Mesendoderm (in vitro differentiated cells): ENCODE measurements around the gene CD19. TPM values are rescaled to one million over a fixed set of nuclear protein-coding genes. Genes with fewer than 3 reads are reported as not detected.

Source experiments
- DNase-seq: peaks from one replicate; pipeline ENCODE4 v3.0.0; 2013
- H2AK5ac ChIP-seq: 2 replicates; pipeline ENCODE4 v1.6.1; 2013; ENCODE audit warnings: low read length, inconsistent platforms
- H2BK120ac ChIP-seq: 2 replicates; pipeline ENCODE4 v1.6.1; 2013; ENCODE audit warnings: low read depth, mild to moderate bottlenecking, low read length, moderate library complexity, mixed read lengths
- H2BK15ac ChIP-seq: replicated peaks from 2 replicates; pipeline ENCODE4 v1.6.1; 2013; ENCODE audit warnings: low read depth, mild to moderate bottlenecking, moderate library complexity
- H2BK5ac ChIP-seq: 2 replicates; pipeline ENCODE4 v1.6.1; 2013; ENCODE audit warnings: low read length, inconsistent platforms
- H3K18ac ChIP-seq: 2 replicates; pipeline ENCODE4 v1.6.1; 2013; ENCODE audit warnings: mild to moderate bottlenecking, low read length, mixed read lengths
- H3K23ac ChIP-seq: one replicate; pipeline ENCODE4 v1.6.1; 2013; ENCODE audit warnings: low read length
- H3K27ac ChIP-seq: 2 replicates; pipeline ENCODE4 v1.5.1; 2013; ENCODE audit warnings: low read depth, mild to moderate bottlenecking, inconsistent platforms, low read length, moderate library complexity
- H3K27me3 ChIP-seq: 2 replicates; pipeline ENCODE4 v1.6.1; 2013; ENCODE audit warnings: low read length, control low read depth, mild to moderate bottlenecking, inconsistent platforms; ENCODE audit not compliant: insufficient read depth, poor library complexity
- H3K36me3 ChIP-seq: 2 replicates; pipeline ENCODE4 v1.6.1; 2013; ENCODE audit warnings: low read length, inconsistent platforms; ENCODE audit not compliant: control insufficient read depth, insufficient read depth
- H3K4ac ChIP-seq: one replicate; pipeline ENCODE4 v1.6.1; 2013; ENCODE audit warnings: low read depth, mild to moderate bottlenecking, low read length, moderate library complexity
- H3K4me1 ChIP-seq: 2 replicates; pipeline ENCODE4 v1.6.1; 2013; ENCODE audit warnings: low read depth, low read length, inconsistent platforms; ENCODE audit not compliant: control insufficient read depth
- H3K4me2 ChIP-seq: 2 replicates; pipeline ENCODE4 v1.6.1; 2013; ENCODE audit warnings: low read length
- H3K4me3 ChIP-seq: 2 replicates; pipeline ENCODE4 v1.5.1; 2013; ENCODE audit warnings: mild to moderate bottlenecking, low read length
- H3K56ac ChIP-seq: one replicate; pipeline ENCODE4 v1.6.1; 2013; ENCODE audit warnings: low read length
- H3K79me1 ChIP-seq: 2 replicates; pipeline ENCODE4 v1.6.1; 2013; ENCODE audit warnings: low read length, inconsistent platforms
- H3K79me2 ChIP-seq: 2 replicates; pipeline ENCODE4 v1.6.1; 2013; ENCODE audit warnings: mild to moderate bottlenecking, low read length; ENCODE audit not compliant: control insufficient read depth, insufficient read depth
- H3K9ac ChIP-seq: 2 replicates; pipeline ENCODE4 v1.6.1; 2013; ENCODE audit warnings: low read length, inconsistent platforms
- H4K5ac ChIP-seq: one replicate; pipeline ENCODE4 v1.6.1; 2013; ENCODE audit warnings: low read length
- H4K8ac ChIP-seq: one replicate; pipeline ENCODE4 v1.6.1; 2013; ENCODE audit warnings: low read depth, mild to moderate bottlenecking, control low read depth, low read length, moderate library complexity
- WGBS: extraction: QIAGEN DNeasy Blood & Tissue Kit; methylation state at CpG from one replicate; pipeline ENCODE4 v1.1.7; 2013; ENCODE audit warnings: low lambda C conversion rate, missing lambda C conversion rate; ENCODE audit not compliant: insufficient coverage; ENCODE audit errors: extremely low coverage; 5-methylcytosine and 5-hydroxymethylcytosine counted together
- polyA plus RNA-seq, 2 experiments: library from polyadenylated mRNA; stranded (reverse); fragments of 200-250 nt; gene quantifications; one replicate each; pipeline ENCODE4 v1.2.3, GENCODE V29; 2013

Gene CD19
- 0.46 TPM for polyA plus RNA-seq (2013, experiment 1 of 2)
- 0.39 TPM for polyA plus RNA-seq (2013, experiment 2 of 2)

DNA sequence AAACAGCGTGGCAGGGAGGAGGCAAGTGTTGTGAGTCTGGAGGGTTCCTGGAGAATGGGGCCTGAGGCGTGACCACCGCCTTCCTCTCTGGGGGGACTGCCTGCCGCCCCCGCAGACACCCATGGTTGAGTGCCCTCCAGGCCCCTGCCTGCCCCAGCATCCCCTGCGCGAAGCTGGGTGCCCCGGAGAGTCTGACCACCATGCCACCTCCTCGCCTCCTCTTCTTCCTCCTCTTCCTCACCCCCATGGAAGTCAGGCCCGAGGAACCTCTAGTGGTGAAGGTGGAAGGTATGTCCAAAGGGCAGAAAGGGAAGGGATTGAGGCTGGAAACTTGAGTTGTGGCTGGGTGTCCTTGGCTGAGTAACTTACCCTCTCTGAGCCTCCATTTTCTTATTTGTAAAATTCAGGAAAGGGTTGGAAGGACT lies at the start of gene CD19:
Gene CD19, plus strand, starts transcription at position 171 of the 425 bp plus-strand sequence. Its CDS starts 30 bp downstream, at position 201.
- Histone ChIP-seq H3K23ac (no peak within 1 kb of the TSS), H4K5ac (no peak within 1 kb of the TSS), H3K4me3 (no peak within 1 kb of the TSS), H3K36me3 (no peaks in the 10 kb centered on the region), H2BK120ac (no peak within 1 kb of the TSS), H4K8ac (no peak within 1 kb of the TSS), H3K27ac (no peak within 1 kb of the TSS), H3K4me2 (no peak within 1 kb of the TSS), H3K27me3 (no peaks in the 10 kb centered on the region), H3K56ac (no peak within 1 kb of the TSS), H2BK5ac (no peak within 1 kb of the TSS), H3K9ac (no peak within 1 kb of the TSS), H3K79me2 (no peaks in the 10 kb centered on the region), H3K4me1 (no peaks in the 10 kb centered on the region), H2BK15ac (no peak within 1 kb of the TSS), H3K18ac (no peak within 1 kb of the TSS), H3K79me1 (no peaks in the 10 kb centered on the region), H3K4ac (no peak within 1 kb of the TSS), H2AK5ac (no peak within 1 kb of the TSS)
- no CpG with 5 or more reads among the region's 10 CpGs for whole genome bisulfite sequencing
- DNase-seq: no peak

- Histone ChIP-seq H3K27ac (no peak overlapping the region), H4K5ac (no peak overlapping the region), H3K79me1 (no peaks in the 10 kb centered on the region), H3K9ac (no peak overlapping the region), H2BK15ac (no peak overlapping the region), H2AK5ac (no peak overlapping the region), H2BK120ac (no peak overlapping the region), H3K4me1 (no peaks in the 10 kb centered on the region), H3K79me2 (no peaks in the 10 kb centered on the region), H3K4ac (no peak overlapping the region), H3K4me2 (no peak overlapping the region), H3K23ac (no peak overlapping the region), H4K8ac (no peak overlapping the region), H2BK5ac (no peak overlapping the region), H3K36me3 (no peaks in the 10 kb centered on the region), H3K4me3 (no peak overlapping the region), H3K27me3 (no peaks in the 10 kb centered on the region), H3K56ac (peak overlapping the region; percentile 15), H3K18ac (no peak overlapping the region)
- no CpG with 5 or more reads among the region's 24 CpGs for WGBS
- no peak for DNase-seq
Observed at GRCh38 chr16:28882551-28883160, 49.1 kb upstream of the CD19 start.

GRCh38 chr16:28883221-28883996 lies 48.4 kb upstream of the CD19 start:
- Histone ChIP-seq H3K79me1 (no peaks in the 10 kb centered on the region), H3K4me3 (no peak overlapping the region), H3K79me2 (no peaks in the 10 kb centered on the region), H3K4me2 (no peak overlapping the region), H2BK5ac (no peak overlapping the region), H2BK120ac (no peak overlapping the region), H3K9ac (no peak overlapping the region), H3K27me3 (no peaks in the 10 kb centered on the region), H4K8ac (no peak overlapping the region), H2AK5ac (no peak overlapping the region), H3K23ac (no peak overlapping the region), H4K5ac (no peak overlapping the region), H3K18ac (no peak overlapping the region), H3K27ac (no peak overlapping the region), H3K56ac (no peak overlapping the region), H3K36me3 (no peaks in the 10 kb centered on the region), H3K4me1 (no peaks in the 10 kb centered on the region), H3K4ac (no peak overlapping the region), H2BK15ac (no peak overlapping the region)
- WGBS: no CpG with 5 or more reads among the region's 25 CpGs
- DNase-seq: no peak

DNA sequence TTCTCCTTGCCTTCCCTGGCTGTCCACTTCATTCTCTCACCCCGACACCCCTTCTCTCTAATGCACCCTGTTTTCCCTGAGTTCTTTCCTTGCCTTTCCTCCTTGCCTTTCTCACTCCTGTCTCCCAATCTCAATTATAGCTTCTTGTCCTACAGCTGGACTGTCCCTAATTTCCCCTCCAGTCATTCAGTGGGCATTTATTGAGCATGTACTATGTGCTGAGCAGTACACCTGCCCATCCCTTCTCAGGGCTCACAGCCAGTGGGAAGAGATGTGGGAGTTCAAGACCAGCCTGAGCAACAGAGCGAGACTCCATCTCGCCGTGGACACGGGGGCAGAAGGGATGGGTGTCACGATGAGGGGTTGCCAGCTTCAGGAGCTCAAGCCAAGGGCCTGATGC lies 47.7 kb upstream of the CD19 start:
- H2BK120ac ChIP-seq: no peak overlapping the region
- no peak overlapping the region for H3K4me2 ChIP-seq
- DNase-seq: no peak

GRCh38 chr16:28886945-28887344 lies 44.8 kb upstream of the CD19 start:
- Histone ChIP-seq H3K4me3 (no peak overlapping the region), H3K36me3 (no peaks in the 10 kb centered on the region), H3K56ac (no peak overlapping the region), H3K79me1 (no peaks in the 10 kb centered on the region), H3K27me3 (no peaks in the 10 kb centered on the region), H3K4ac (no peak overlapping the region), H2BK120ac (no peak overlapping the region), H2BK15ac (no peak overlapping the region), H3K27ac (no peak overlapping the region), H3K4me1 (no peaks in the 10 kb centered on the region), H3K4me2 (no peak overlapping the region), H2BK5ac (no peak overlapping the region), H3K79me2 (no peaks in the 10 kb centered on the region), H3K18ac (no peak overlapping the region), H4K5ac (no peak overlapping the region), H3K9ac (no peak overlapping the region), H4K8ac (no peak overlapping the region), H3K23ac (no peak overlapping the region), H2AK5ac (no peak overlapping the region)
- DNase-seq: no peak
- WGBS: no CpG with 5 or more reads among the region's 10 CpGs

More for the DNA sequence above, 47.7 kb upstream of the CD19 start:
- Histone ChIP-seq H3K27ac (no peak overlapping the region), H3K79me2 (no peaks in the 10 kb centered on the region), H2BK15ac (no peak overlapping the region), H3K9ac (no peak overlapping the region), H3K36me3 (no peaks in the 10 kb centered on the region), H3K4me3 (no peak overlapping the region), H3K79me1 (no peaks in the 10 kb centered on the region), H3K23ac (no peak overlapping the region), H2BK5ac (no peak overlapping the region), H3K18ac (no peak overlapping the region), H4K5ac (no peak overlapping the region), H3K56ac (no peak overlapping the region), H3K4me1 (no peaks in the 10 kb centered on the region), H4K8ac (no peak overlapping the region), H3K4ac (no peak overlapping the region), H3K27me3 (no peaks in the 10 kb centered on the region), H2AK5ac (no peak overlapping the region)
- no CpG with 5 or more reads among the region's 6 CpGs for WGBS
